Measurements from ENCODE around the gene FBXL2. TPM values are rescaled to one million over a fixed set of nuclear protein-coding genes. Genes with fewer than 3 reads are reported as not detected.

FBXL2 gene
- total and polyA plus RNA-seq, 2 of the 8 experiments (the other 6 are each of a cell fraction or from before 2014, with no cell fraction given): 3.1 to 5.4 TPM

- Histone ChIP-seq H4K91ac (replicated peaks; ENCODE audit: insufficient read length, low read length) (no peak overlapping the region), H3K4me3 (ENCODE audit: extremely low read depth in 1 of 4, insufficient read depth in 2 of 4, low read depth in 3 of 4, low read length in 4 of 4) (no peak overlapping the region), H2BK12ac (ENCODE audit: low read depth, low read length) (no peak overlapping the region), H3K23ac (ENCODE audit: insufficient read length) (no peak overlapping the region), H2AFZ (ENCODE audit: low read length) (no peak overlapping the region), H3K36me3 (ENCODE audit: control insufficient read depth in 2 of 4, insufficient read depth in 4 of 4, low read length in 3 of 4) (no peaks in the 10 kb centered on the region; a peak in 1 of 8 replicates), H3K56ac (replicated peaks; ENCODE audit: insufficient read length, low read depth, low read length) (no peak overlapping the region), H3K14ac (ENCODE audit: insufficient read length) (no peak overlapping the region), H3K9me3 (ENCODE audit: insufficient read depth in 2 of 2, low read depth in 1 of 2, low read length in 1 of 2) (no peaks in the 10 kb centered on the region), H4K5ac (ENCODE audit: insufficient read length, low read depth, low read length) (no peak overlapping the region), H3K4ac (replicated peaks; ENCODE audit: insufficient read length, low read depth, low read length) (no peak overlapping the region), H3K4me2 (ENCODE audit: insufficient read depth in 1 of 2, low read depth in 2 of 2, low read length in 2 of 2) (no peak overlapping the region), H4K20me1 (replicated peaks in 1 of 2; ENCODE audit: control insufficient read depth in 1 of 2, insufficient read depth in 2 of 2, low read length in 2 of 2) (no peaks in the 10 kb centered on the region), H3K27me3 (replicated peaks in 1 of 4; ENCODE audit: control insufficient read depth in 3 of 4, extremely low read depth in 1 of 4, insufficient read depth in 3 of 4, low read length in 3 of 4) (no peaks in the 10 kb centered on the region), H4K8ac (ENCODE audit: extremely low read depth, insufficient read depth, low read length) (no peak overlapping the region), H3K18ac (ENCODE audit: extremely low read depth, low read length) (no peak overlapping the region), H3K9ac (replicated peaks in 1 of 4; ENCODE audit: extremely low read depth in 1 of 4, low read depth in 3 of 4, low read length in 3 of 4) (no peak overlapping the region), H3K23me2 (ENCODE audit: low read depth, low read length) (no peaks in the 10 kb centered on the region), H2BK20ac (ENCODE audit: low read length) (no peak overlapping the region), H3K27ac (ENCODE audit: low read depth, low read length) (no peak overlapping the region), H2BK120ac (replicated peaks; ENCODE audit: low read depth, low read length) (no peak overlapping the region), H2BK5ac (ENCODE audit: low read depth, low read length) (no peak overlapping the region), H3K79me2 (ENCODE audit: control insufficient read depth in 1 of 2, insufficient read depth in 2 of 2, low read length in 2 of 2) (no peaks in the 10 kb centered on the region), H3K79me1 (ENCODE audit: low read depth, low read length) (no peaks in the 10 kb centered on the region), H3K4me1 (replicated peaks in 1 of 4; ENCODE audit: control insufficient read depth in 3 of 4, insufficient read depth in 4 of 4, low read length in 3 of 4) (no peaks in the 10 kb centered on the region), H2AK5ac (ENCODE audit: low read depth, low read length) (no peak overlapping the region), H2BK15ac (ENCODE audit: low read length) (no peak overlapping the region)
- FAIRE-seq (no peak), DNase-seq (ENCODE audit: low read depth in 1 of 2, low spot score in 2 of 2) (no peak)
- ChIA-PET POLR2A (ENCODE audit: partially characterized antibody) (no interaction called here), CTCF (ENCODE audit: partially characterized antibody) (interaction anchor here (1.4 to 2.8 kb wide), 3 partner anchors 14 to 106 kb away, joined by 3 to 7 read pairs (median 5); no protein-coding TSS in a partner anchor)
- 90% methylated on average over 4 of the region's 4 CpGs; no CpG with 5 or more reads in 1 of the 2 experiments for WGBS, 2 experiments (ENCODE audit: extremely low coverage in 1 of 2, insufficient coverage in 1 of 2, insufficient read length in 1 of 2, insufficient replicate concordance in 2 of 2, low coverage in 1 of 2, low lambda C conversion rate in 2 of 2, missing lambda C conversion rate in 1 of 2)
- TF ChIP-seq POLR2AphosphoS5 (IDR thresholded peaks at IDR 0.05; ENCODE audit: low read depth, low read length) (no peak), BACH1 (IDR thresholded peaks at IDR 0.05; ENCODE audit: low read length) (no peak), CBX5 (IDR thresholded peaks at IDR 0.05; ENCODE audit: low read depth, low read length) (no peak), GTF2F1 (IDR thresholded peaks at IDR 0.05; ENCODE audit: borderline replicate concordance, low read depth, low read length) (no peak), TAF7 (optimal IDR thresholded peaks at IDR 0.05; ENCODE audit: borderline replicate concordance, low read depth, low read length) (no peak), RBBP5 (IDR thresholded peaks at IDR 0.05; ENCODE audit: borderline replicate concordance, low read depth, low read length) (no peak), BRCA1 (IDR thresholded peaks at IDR 0.05; ENCODE audit: low read depth, low read length) (no peak), CREB1 (IDR thresholded peaks at IDR 0.05) (no peak), RXRA (IDR thresholded peaks at IDR 0.05; ENCODE audit: insufficient read depth, low read depth, low read length) (no peak), ATF3 (IDR thresholded peaks at IDR 0.05; ENCODE audit: insufficient read depth, low read depth, low read length) (no peak)
Observed at GRCh38 chr3:33237439-33237838, 39.8 kb upstream of the FBXL2 start.

Measured in H1 (cell line).